ENCODE data around the gene COG4.
A peak's percentile ranks its signal among the peaks of the same experiment; 100 is the strongest.
"Not testable (repeated sequence)": the region's sequence is repeated elsewhere in the genome, so short reads cannot be mapped to it uniquely, and the experiment has no call there.

The COG4 gene

DNA sequence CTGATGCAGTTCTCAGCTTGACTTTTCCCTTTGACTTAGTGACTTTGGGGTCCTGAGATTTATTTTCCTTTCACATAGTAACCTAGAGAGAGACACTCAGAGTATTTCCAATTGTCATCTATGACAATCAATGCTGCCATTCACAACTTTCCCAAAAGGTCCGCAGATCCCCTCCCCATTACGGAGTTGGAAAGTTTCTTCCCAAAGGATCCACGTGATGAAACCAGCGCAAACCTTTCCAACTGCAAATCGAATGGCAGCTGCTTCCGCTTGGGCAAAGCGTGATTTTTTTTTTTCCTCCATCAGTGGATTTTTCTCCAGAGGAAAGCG is 69.5 kb downstream of the COG4 start:
- no peak for DNase-seq

DNA sequence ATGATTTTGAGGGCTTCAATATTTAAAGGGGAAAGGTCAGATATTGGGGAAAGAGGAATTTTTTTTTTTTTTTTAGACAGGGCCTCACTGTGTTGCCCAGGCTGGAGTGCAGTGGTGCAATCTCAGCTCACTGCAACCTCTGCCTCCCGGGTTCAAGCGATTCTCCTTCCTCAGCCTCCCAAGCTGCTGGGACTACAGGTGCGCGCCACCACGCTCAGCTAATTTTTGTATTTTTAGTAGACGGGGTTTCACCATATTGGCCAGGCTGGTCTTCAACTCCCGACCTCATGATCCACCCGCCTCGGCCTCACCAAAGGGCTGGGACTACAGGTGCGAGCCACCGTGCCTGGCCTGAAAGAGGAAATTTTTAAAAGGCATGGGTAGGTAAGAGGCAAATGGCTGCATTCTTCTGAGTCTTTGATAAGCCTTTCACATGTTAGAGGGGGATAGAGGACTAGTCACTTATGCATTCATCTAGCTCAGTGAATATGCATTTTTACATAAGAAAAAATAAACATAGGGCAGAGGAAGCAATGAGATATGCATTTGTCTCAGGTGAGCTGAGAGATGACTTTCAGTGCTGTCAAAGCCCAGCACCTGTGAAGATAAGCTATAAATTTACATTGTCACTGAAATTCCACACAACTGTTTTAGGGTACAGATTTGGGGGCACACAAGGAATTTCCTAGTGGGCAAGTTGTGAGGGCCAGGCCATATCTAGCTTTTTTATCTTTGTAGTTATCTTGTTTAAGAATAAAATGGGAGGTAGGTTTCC is 70.0 kb downstream of the COG4 start:
- DNase-seq, result no peak

GRCh38 chr16:70451004-70451340 is 72.4 kb downstream of the COG4 start:
- not testable (repeated sequence) for DNase-seq

- not testable (repeated sequence) for DNase-seq
Observed at GRCh38 chr16:70450142-70451003, 73.0 kb downstream of the COG4 start.

- no peak for DNase-seq
Observed at GRCh38 chr16:70448075-70448474, 75.3 kb downstream of the COG4 start.

- DNase-seq, result no peak
Observed at GRCh38 chr16:70444249-70445063, 78.9 kb downstream of the COG4 start.

- DNase-seq, result no peak
Observed at GRCh38 chr16:70442344-70442743, 81.0 kb downstream of the COG4 start.

- DNase-seq, result no peak
Observed at GRCh38 chr16:70441406-70441990, 81.9 kb downstream of the COG4 start.

DNA sequence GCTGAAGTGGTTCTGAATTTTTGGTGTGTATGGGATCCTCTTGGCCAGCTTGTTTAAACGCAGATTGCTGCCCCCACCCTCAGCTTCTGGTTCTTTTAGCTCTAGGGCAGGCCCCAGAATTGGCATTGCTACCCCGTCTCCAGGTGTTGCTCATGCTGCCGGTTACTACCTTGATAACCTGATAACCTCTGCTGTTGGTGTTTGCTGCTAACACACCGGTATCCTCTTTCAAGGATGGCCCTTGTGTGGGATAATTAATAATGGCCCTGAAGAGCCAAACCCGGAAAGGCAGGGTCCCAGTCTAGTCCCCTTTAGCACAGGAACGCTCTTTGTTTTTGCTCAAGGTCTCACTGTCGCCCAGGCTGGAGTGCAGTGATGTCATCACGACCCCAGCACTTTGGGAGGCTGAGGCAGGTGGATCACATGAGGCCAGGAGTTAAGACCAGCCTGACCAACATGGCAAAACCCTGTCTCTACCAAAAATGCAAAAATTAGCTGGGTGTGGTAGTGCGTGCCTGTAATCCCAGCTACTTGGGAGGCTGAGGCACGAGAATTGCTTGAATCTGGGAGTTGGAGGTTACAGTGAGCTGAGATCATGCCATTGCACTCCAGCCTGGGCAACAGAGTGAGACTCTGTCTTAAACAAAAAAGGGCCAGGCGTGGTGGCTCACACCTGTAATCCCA is 83.2 kb downstream of the COG4 start:
- no peak for DNase-seq

GRCh38 chr16:70438969-70439862 is 84.1 kb downstream of the COG4 start, which contains the start of gene ST3GAL2:
ST3GAL2 (minus strand) TSS chr16:70439100; CDS start chr16:70398530, 40,570 bp downstream.
- DNase-seq, result peak; percentile 92 to 93

DNA sequence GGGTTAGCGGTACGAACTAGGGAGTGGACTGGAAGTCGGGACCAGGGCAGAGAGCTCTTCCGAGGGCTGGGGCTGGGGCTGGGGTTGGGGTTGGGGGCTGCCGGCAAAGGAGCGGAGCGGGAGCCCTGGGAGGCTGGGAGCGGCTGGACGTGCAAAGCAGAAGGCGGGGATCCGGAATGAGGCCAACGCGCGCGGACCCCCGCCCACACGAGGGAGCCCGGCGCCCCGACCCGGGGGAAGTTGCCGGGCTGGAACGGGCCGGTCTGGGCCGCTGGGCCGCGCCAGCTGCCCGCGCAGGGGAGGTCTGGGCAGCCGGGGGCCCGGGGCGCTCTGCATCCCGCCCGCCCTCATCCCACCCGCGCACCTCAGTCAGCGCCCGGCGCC is 84.8 kb downstream of the COG4 start:
- DNase-seq, result no peak

GRCh38 chr16:70437582-70438557 is 85.5 kb downstream of the COG4 start:
- peak in 1 of 2 experiments; percentile 10 for DNase-seq

- DNase-seq, result peak; percentile 80 to 86
Observed at GRCh38 chr16:70437017-70437581, 86.3 kb downstream of the COG4 start.

- no peak for DNase-seq
Observed at GRCh38 chr16:70434484-70435260, 88.7 kb downstream of the COG4 start.

DNA sequence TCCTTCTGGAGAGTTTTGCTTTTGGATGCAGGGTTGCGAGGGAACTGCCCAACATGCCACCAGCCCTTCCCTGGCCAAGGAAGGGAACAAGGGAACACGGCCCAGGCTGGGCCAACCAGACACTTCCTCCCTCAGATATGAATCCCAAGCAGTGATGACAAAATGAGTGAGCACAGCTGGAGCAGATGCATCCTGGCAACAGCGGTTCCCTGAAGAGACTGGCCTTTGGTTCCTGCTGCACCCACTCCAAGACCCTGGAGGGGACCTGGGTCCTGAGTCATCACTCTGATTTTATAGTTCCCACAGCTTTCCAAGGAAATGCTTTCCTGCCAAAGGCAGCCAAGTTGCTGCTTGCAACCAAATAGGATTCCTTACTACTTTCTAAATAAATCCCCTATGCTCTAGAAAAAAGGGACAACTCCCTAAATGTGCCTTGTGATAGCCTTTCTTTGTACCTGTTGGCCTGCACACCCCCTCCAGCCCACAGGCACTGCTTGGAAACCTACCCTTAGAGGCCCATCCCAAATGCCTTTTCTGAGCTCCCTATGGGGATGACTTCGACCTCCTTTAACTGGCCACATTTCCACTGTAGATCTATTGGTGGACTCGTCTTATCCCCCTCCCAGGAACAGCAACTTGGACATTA is 89.8 kb downstream of the COG4 start:
- DNase-seq, result peak; percentile 82 to 84

- peak in 1 of 2 experiments; percentile 39 for DNase-seq
Observed at GRCh38 chr16:70432723-70433457, 90.5 kb downstream of the COG4 start.

DNA sequence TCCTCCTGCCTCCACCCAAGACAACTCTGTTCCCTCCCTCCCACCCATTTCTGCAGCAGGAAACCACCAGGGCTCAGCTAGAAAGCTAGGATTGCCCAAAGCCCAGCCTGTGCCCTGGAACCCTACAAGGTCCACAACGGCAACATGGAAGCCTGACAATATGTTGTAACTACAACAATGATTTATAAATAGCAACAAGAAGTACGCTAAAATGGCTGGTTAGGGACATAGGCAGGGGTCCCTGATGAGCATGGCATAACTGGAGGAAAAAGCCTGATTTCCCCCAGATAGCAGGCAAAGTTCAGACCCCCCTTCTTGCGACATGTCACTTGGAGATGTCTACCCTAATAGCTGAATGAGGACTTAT is 91.0 kb downstream of the COG4 start:
- peak; percentile 47 to 67 for DNase-seq
